ENCODE data around the gene HPCAL1.

The HPCAL1 gene

GRCh38 chr2:10269711-10270610 lies 32.7 kb upstream of the HPCAL1 start:
- no peak for DNase-seq

DNA sequence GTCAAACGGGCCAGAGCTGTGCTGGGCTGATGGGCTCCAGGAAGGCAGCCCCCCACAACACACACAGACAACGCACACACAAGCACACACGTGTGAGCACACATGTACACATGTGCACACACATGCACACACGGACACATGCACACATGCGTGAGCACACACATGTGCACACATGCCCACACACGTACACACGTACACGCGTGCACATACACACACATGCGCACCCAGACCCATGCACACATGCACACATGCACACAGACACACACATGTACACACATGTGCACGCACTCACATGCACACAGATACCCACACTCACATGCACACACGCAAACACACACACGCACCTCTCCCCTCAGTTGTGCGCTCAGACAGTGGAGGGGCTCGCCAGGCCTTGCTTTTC lies 31.2 kb upstream of the HPCAL1 start:
- no peak for DNase-seq

DNA sequence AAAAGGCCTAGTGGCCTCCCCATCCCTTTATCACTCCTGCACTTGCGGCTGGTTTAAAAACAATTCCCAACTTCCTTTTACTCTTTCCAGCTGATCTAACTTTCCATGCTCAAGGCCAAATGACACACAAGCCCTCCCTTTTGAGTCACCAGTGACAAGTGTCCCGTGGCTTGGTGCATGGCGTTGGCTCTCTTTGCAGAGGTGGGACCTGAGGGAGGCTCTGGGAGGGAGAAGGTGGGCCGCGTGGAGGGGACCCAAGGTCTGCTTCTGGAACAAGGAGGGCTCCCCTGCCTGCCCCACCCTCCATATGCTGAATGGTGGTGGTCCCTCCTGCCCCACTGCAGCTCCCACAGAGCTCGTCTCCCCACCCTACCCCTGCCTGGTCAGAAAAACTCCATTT lies 30.8 kb upstream of the HPCAL1 start:
- DNase-seq: peak; percentile 44 to 60 (median 57)

DNA sequence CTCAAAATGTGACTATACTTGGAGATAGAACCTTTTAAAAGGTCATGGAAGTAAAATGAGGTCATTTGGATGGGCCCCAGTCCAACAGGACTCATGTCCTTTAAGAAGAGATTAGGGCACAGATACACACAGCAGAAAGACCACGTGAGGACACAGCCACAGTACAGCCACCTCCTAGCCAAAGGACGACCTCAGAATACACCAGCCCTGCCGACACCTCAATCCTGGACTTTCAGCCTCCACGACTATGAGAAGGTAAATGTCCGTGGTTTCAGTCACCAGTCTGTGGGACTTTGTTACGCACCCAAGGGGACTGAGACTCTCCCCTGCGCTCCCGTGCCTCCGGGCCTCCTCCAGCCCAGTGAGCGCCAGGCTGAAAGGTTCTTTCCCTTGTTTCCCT lies 30.2 kb upstream of the HPCAL1 start:
- no peak for DNase-seq

DNA sequence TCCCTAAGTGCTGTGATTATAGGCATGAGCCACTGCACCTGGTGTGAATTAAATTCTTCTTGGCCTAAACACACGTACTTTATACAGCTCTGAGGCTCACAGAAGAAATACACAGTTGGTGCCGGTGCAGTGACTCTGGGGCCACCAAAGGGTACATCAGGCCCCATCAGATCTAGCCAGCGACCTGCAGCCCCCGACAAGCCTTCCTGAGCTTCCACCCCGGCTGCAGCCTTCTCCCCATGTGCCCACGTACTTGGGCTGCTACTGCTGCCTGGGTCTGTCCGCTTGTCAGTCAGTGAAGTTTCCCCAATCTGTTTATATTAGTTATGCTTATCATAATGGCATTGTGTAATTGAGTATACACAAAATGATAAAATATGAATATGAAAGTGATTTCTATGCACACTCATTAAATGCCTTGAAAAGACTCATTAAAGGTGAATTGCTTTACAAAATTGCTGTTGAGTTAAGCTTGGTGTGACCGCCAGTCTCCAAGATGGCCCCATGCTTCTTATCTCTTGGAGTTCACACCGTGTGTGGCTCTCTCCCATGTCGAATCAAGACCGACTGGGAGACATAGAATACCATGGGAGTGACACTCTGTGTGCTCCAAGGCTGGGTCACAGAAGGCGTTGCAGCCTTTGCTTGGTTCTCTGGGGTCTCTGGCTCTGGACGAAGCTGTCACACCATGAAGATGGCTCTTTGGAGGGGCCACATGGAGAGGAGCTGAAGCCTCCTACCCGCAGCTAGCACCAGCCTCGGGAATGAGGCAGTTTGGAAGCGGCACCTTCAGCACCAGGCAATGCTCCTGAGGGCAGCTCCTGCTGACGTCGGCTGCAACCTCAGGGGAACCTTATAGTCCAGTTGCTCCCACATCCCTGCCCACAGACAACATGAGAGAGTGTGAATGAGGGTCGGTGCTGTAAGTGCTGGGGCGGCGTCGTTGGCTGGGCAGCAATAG lies 29.2 kb upstream of the HPCAL1 start:
- no peak for DNase-seq

- DNase-seq: no peak
Measured at GRCh38 chr2:10274376-10274775, 28.3 kb upstream of the HPCAL1 start.

GRCh38 chr2:10274983-10275802 lies 27.5 kb upstream of the HPCAL1 start:
- DNase-seq: no peak

- no peak for DNase-seq
Measured at GRCh38 chr2:10276481-10277292, 26.0 kb upstream of the HPCAL1 start.

DNA sequence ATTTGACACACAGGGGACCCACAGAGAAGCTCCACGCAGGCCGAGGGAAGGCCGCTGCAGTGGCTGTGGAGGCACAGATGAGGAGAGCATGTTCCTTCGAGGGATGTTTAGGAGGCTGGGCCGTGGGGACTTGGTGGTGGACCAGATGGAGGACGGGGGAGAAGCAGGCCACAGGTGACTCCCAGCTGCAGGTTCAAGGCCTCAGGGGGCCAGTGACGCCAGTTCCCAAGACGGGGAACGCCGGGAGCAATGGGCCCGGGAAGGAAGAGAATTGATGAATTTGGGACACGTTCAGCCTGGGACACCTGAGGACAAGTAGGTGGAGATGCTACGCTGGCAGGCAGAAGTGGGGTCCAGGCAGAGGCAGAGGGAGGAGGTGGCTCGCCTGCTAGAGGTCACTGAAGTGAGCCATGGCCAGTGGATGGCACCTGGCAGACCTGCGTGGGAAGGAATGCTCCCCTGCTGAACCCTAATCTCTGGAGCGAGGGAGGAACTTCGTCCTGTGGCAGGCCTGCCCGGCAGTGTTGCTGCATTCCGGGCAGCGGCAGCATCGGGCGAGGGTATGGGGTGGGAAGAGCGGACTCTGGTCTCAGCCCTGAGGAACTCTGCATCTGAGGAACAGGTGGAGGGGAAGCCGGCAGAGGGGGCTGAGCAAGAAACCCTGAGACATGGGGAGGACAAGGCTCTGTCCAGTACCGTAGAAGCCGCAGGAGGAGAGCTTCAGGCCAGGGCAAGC lies 25.2 kb upstream of the HPCAL1 start:
- no peak for DNase-seq

DNA sequence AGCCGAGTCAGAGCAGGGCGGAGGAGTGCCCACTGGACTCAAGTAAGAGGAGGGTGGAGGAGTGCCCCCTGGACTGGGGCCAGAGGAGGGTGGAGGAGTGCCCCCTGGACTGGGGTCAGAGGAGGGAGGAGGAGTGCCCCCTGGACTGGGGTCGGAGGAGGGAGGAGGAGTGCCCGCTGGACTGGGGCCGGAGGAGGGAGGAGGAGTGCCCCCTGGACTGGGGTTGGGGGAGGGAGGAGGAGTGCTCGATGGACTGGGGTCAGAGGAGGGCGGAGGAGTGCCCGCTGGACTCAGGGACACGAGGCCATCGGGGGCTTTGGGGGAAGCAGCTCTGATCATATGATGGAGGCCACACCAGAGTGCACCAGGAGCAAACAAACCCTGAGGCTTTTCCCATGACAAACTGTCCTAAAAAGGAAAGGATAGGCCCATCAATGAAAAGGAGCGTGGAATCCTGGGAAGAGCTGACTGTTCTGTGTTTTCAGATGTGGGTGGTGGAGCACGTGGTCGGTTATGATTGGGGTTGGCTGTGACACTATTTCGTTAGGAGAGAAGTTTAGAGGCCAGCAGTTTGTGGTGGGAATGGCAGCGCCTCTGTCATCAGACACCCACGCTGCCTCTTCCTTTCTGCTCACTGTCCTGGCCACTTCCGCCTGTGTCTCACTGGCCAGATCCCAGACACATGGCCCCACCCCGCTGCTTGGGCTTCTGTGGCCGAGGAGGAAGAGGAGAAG lies 24.5 kb upstream of the HPCAL1 start:
- peak; percentile 96 to 99 (median 98) for DNase-seq

GRCh38 chr2:10278763-10279471 lies 23.8 kb upstream of the HPCAL1 start:
- DNase-seq: no peak

DNA sequence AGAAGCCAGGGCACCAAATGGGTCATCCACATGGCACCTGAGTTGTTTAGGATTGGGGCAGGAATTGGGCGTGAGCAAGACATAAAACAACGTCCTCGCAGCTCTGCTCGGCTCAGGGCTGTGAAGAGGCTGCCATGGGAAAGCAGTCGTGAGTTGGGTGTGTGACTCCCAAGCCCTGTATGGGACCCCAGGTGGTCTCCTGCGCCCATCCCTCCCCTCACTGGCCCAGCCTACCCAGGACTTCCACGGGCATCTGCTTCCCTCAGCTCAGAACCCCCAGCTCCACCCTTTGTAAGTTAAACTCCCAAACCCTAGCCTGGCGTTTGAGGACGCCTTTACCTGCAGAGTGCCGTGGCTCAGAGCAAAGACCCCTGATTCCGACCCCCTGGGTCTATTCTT lies 23.2 kb upstream of the HPCAL1 start:
- DNase-seq: no peak

- no peak for DNase-seq
Measured at GRCh38 chr2:10279946-10280463, 22.7 kb upstream of the HPCAL1 start.

DNA sequence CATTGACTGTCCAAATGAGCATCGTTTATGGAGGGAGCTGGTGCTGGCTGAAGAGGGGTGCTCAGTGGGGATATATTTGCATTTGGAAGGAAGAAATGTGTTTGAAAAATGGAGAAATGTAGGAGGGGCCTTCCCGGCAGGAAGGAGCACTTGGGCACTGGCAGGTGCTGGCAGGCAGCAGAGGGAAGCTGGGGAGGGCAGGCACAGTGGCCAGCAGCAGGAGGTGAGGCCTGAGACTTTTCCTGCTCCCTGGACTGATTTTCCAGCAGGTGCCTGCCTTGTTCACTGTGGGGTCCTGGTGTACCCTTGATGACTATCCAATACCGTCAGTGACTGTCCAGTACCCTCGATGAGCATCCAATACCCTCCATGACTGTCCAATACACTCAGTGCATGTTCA lies 20.8 kb upstream of the HPCAL1 start:
- DNase-seq: no peak

GRCh38 chr2:10282611-10283105 lies 20.0 kb upstream of the HPCAL1 start:
- peak in 2 of 3 donors; percentile 28 to 41 for DNase-seq

- peak; percentile 91 for DNase-seq
Measured at GRCh38 chr2:10283106-10284062, 19.3 kb upstream of the HPCAL1 start.

- no peak for DNase-seq
Measured at GRCh38 chr2:10284108-10284870, 18.4 kb upstream of the HPCAL1 start.

Measured in suppressor macrophage treated with lipopolysaccharide for 1 hour (primary cell).